GM18951 (cell line): ENCODE measurements around the gene MEIKIN.
"Not testable (repeated sequence)": the region's sequence is repeated elsewhere in the genome, so short reads cannot be mapped to it uniquely, and the experiment has no call there.

Source experiments
- POLR2A ChIP-seq: IDR thresholded peaks from 4 replicates; pipeline ENCODE4 v1.6.1; 2011; ENCODE audit warnings: mild to moderate bottlenecking; ENCODE audit not compliant: insufficient read length, insufficient read depth; ENCODE audit errors: extremely low read depth
- in situ Hi-C: fragments of 300-500 bp; cut with MboI; formaldehyde crosslinking; loops from one replicate; pipeline ENCODE4 v1.12.0; 2022; ENCODE audit warnings: low sequenced_read_pairs, mixed read lengths, inconsistent platforms; ENCODE audit not compliant: unreplicated experiment

Gene MEIKIN

GRCh38 chr5:131795879-131796792 lies 149.3 kb downstream of the MEIKIN start:
- in situ Hi-C loops, result no loop called here
- no peak for TF ChIP-seq POLR2A

- TF ChIP-seq POLR2A, result no peak
- in situ Hi-C loops, result no loop called here
Observed at GRCh38 chr5:131795228-131795627, 150.2 kb downstream of the MEIKIN start.

GRCh38 chr5:131794586-131794985 lies 150.9 kb downstream of the MEIKIN start:
- TF ChIP-seq POLR2A, result no peak
- in situ Hi-C loops, result no loop called here

GRCh38 chr5:131792896-131793295 lies 152.6 kb downstream of the MEIKIN start:
- in situ Hi-C loops, result no loop called here
- TF ChIP-seq POLR2A, result no peak

GRCh38 chr5:131791866-131792265 lies 153.6 kb downstream of the MEIKIN start:
- no peak for TF ChIP-seq POLR2A
- in situ Hi-C loops, result no loop called here

GRCh38 chr5:131790550-131790949 lies 154.9 kb downstream of the MEIKIN start:
- TF ChIP-seq POLR2A, result no peak
- in situ Hi-C loops, result no loop called here

- in situ Hi-C loops, result no loop called here
Observed at GRCh38 chr5:131789765-131790164, 155.7 kb downstream of the MEIKIN start.

GRCh38 chr5:131787736-131788135 lies 157.7 kb downstream of the MEIKIN start:
- TF ChIP-seq POLR2A, result no peak
- in situ Hi-C loops, result no loop called here

More at GRCh38 chr5:131789765-131790164, 155.7 kb downstream of the MEIKIN start:
- TF ChIP-seq POLR2A, result no peak

- no peak for TF ChIP-seq POLR2A
- in situ Hi-C loops, result no loop called here
Observed at GRCh38 chr5:131786900-131787692, 158.4 kb downstream of the MEIKIN start.

GRCh38 chr5:131786036-131786435 lies 159.4 kb downstream of the MEIKIN start:
- no peak for TF ChIP-seq POLR2A
- in situ Hi-C loops, result no loop called here

GRCh38 chr5:131783874-131784273 lies 161.6 kb downstream of the MEIKIN start:
- TF ChIP-seq POLR2A, result no peak
- in situ Hi-C loops, result no loop called here

GRCh38 chr5:131783357-131783756 lies 162.1 kb downstream of the MEIKIN start:
- TF ChIP-seq POLR2A, result no peak

GRCh38 chr5:131782717-131783116 lies 162.7 kb downstream of the MEIKIN start:
- in situ Hi-C loops, result no loop called here
- TF ChIP-seq POLR2A, result no peak

More at GRCh38 chr5:131783357-131783756, 162.1 kb downstream of the MEIKIN start:
- in situ Hi-C loops, result no loop called here

- in situ Hi-C loops, result not testable (repeated sequence)
Observed at GRCh38 chr5:131778141-131778540, 167.3 kb downstream of the MEIKIN start.

- in situ Hi-C loops, result no loop called here
- TF ChIP-seq POLR2A, result no peak
Observed at GRCh38 chr5:131776450-131776849, 169.0 kb downstream of the MEIKIN start.
